ENCODE data around the gene C1orf21. TPM values are rescaled to one million over a fixed set of nuclear protein-coding genes. Genes with fewer than 3 reads are reported as not detected.

C1orf21 gene
- total RNA-seq, 2 donors from 2014 or later, result 8.3 to 10.2 TPM

- H3K4me3 ChIP-seq, result no peak overlapping the region
- no peaks in the 10 kb centered on the region for H3K9me3 ChIP-seq
- H3K36me3 ChIP-seq (replicated peaks in 1 of 2; ENCODE audit: insufficient read depth in 1 of 2, low read depth in 2 of 2), result no peaks in the 10 kb centered on the region
- ATAC-seq (no peak), DNase-seq (no peak)
- no peaks in the 10 kb centered on the region for H3K27me3 ChIP-seq
- 81 to 92% methylated on average over 1 of the region's 1 CpG for WGBS, 2 donors
- no peak overlapping the region for H3K27ac ChIP-seq
- no peaks in the 10 kb centered on the region for H3K4me1 ChIP-seq
- TF ChIP-seq, protein P1, sequence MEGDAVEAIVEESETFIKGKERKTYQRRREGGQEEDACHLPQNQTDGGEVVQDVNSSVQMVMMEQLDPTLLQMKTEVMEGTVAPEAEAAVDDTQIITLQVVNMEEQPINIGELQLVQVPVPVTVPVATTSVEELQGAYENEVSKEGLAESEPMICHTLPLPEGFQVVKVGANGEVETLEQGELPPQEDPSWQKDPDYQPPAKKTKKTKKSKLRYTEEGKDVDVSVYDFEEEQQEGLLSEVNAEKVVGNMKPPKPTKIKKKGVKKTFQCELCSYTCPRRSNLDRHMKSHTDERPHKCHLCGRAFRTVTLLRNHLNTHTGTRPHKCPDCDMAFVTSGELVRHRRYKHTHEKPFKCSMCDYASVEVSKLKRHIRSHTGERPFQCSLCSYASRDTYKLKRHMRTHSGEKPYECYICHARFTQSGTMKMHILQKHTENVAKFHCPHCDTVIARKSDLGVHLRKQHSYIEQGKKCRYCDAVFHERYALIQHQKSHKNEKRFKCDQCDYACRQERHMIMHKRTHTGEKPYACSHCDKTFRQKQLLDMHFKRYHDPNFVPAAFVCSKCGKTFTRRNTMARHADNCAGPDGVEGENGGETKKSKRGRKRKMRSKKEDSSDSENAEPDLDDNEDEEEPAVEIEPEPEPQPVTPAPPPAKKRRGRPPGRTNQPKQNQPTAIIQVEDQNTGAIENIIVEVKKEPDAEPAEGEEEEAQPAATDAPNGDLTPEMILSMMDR (IDR thresholded peaks at IDR 0.05), result no peak
- no peak for TF ChIP-seq POLR2A (IDR thresholded peaks at IDR 0.05)
- intact Hi-C loops (cut with DNase I), result no loop called here
Observed at GRCh38 chr1:184352776-184353175, 34.1 kb upstream of the C1orf21 start.

GRCh38 chr1:184354719-184355118, 32.1 kb upstream of the C1orf21 start:
- WGBS, 2 donors, result 65 to 69% methylated on average over 2 of the region's 2 CpGs
- intact Hi-C loops (cut with DNase I), result no loop called here
- ATAC-seq, result no peak

DNA sequence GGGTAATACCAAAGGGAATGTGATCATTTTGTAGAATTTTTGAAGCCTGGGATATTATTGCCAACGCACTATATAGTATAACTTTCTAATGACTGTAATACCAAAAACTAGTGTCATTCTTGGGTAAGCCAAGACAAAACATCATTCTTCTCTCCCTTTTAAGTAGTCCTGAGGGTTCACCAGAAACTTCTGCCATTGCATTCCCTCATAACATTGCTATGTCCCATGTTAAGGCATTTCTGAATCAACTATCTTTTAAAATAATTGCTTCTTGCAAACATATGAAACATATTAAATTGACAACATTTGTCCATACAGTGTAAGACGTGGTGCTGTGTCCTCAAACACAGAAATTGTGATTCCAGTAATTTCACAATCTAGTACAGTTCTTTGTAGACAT, 29.9 kb upstream of the C1orf21 start:
- no peak for TF ChIP-seq POLR2A (IDR thresholded peaks at IDR 0.05)
- TF ChIP-seq, protein P1 (IDR thresholded peaks at IDR 0.05), result no peak

More at GRCh38 chr1:184354719-184355118, 32.1 kb upstream of the C1orf21 start:
- H3K4me3 ChIP-seq, result no peak overlapping the region
- no peaks in the 10 kb centered on the region for H3K36me3 ChIP-seq (replicated peaks in 1 of 2; ENCODE audit: insufficient read depth in 1 of 2, low read depth in 2 of 2)
- no peaks in the 10 kb centered on the region for H3K27me3 ChIP-seq
- H3K27ac ChIP-seq, result no peak overlapping the region
- no peaks in the 10 kb centered on the region for H3K9me3 ChIP-seq
- no peak for DNase-seq
- H3K4me1 ChIP-seq, result no peaks in the 10 kb centered on the region
- TF ChIP-seq, protein P1 (IDR thresholded peaks at IDR 0.05), result no peak
- no peak for TF ChIP-seq POLR2A (IDR thresholded peaks at IDR 0.05)

GRCh38 chr1:184358256-184358655, 28.6 kb upstream of the C1orf21 start:
- Histone ChIP-seq H3K4me1 (no peaks in the 10 kb centered on the region), H3K9me3 (no peaks in the 10 kb centered on the region), H3K27ac (no peak overlapping the region), H3K36me3 (replicated peaks in 1 of 2; ENCODE audit: insufficient read depth in 1 of 2, low read depth in 2 of 2) (no peaks in the 10 kb centered on the region), H3K4me3 (no peak overlapping the region), H3K27me3 (no peaks in the 10 kb centered on the region)
- no peak for DNase-seq
- TF ChIP-seq POLR2A (IDR thresholded peaks at IDR 0.05), result no peak
- TF ChIP-seq, protein P1 (IDR thresholded peaks at IDR 0.05), result no peak
- WGBS, 2 donors, result 98 to 100% methylated on average over 1 of the region's 1 CpG
- intact Hi-C loops (cut with DNase I), result no loop called here
- no peak for ATAC-seq

More for the DNA sequence above, 29.9 kb upstream of the C1orf21 start:
- H3K27ac ChIP-seq, result no peak overlapping the region
- H3K4me1 ChIP-seq, result no peaks in the 10 kb centered on the region
- H3K27me3 ChIP-seq, result no peaks in the 10 kb centered on the region
- ATAC-seq, result no peak
- no peak overlapping the region for H3K4me3 ChIP-seq
- intact Hi-C loops (cut with DNase I), result no loop called here
- no peaks in the 10 kb centered on the region for H3K9me3 ChIP-seq
- 81 to 84% methylated on average over 2 of the region's 2 CpGs for WGBS, 2 donors
- H3K36me3 ChIP-seq (replicated peaks in 1 of 2; ENCODE audit: insufficient read depth in 1 of 2, low read depth in 2 of 2), result no peaks in the 10 kb centered on the region
- DNase-seq, result no peak

- Histone ChIP-seq H3K27me3 (no peaks in the 10 kb centered on the region), H3K27ac (no peak overlapping the region), H3K4me3 (no peak overlapping the region), H3K9me3 (no peaks in the 10 kb centered on the region), H3K36me3 (replicated peaks in 1 of 2; ENCODE audit: insufficient read depth in 1 of 2, low read depth in 2 of 2) (no peaks in the 10 kb centered on the region), H3K4me1 (peaks cover 7% of the 10 kb centered on the region)
- whole genome bisulfite sequencing, 2 donors, result 86% methylated on average over 3 of the region's 3 CpGs
- ATAC-seq (no peak), DNase-seq (no peak)
- TF ChIP-seq, protein P1 (IDR thresholded peaks at IDR 0.05), result no peak
- TF ChIP-seq POLR2A (IDR thresholded peaks at IDR 0.05), result no peak
- intact Hi-C loops (cut with DNase I), result no loop called here
Observed at GRCh38 chr1:184359909-184360308, 26.9 kb upstream of the C1orf21 start.

Data from body of pancreas (tissue), 4 donors.